ENCODE results near the gene MPO.

The MPO gene

DNA sequence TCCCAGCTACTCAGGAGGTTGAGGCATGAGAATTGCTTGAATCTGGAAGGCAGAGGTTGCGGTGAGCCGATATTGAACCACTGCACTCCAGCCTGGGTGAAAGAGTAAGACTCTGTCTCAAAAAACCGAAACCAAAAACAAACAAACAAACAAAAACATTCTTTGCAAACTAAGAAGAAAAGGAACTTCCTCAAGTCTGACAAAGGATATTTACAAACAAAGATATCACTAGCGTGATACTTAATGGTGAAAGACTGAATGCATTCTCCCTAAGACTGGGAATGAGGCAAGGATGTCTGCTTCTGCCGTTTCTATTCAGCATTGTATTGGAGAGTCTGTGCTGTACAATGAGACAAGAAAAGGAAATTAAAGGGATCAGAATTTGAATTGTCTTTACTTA lies 10.5 kb upstream of the MPO start:
- H3K36me3 ChIP-seq (ENCODE audit: control insufficient read depth, insufficient read depth, low read length) = no peaks in the 10 kb centered on the region
- no peak overlapping the region for H3K27ac ChIP-seq
- TF ChIP-seq, protein P1, sequence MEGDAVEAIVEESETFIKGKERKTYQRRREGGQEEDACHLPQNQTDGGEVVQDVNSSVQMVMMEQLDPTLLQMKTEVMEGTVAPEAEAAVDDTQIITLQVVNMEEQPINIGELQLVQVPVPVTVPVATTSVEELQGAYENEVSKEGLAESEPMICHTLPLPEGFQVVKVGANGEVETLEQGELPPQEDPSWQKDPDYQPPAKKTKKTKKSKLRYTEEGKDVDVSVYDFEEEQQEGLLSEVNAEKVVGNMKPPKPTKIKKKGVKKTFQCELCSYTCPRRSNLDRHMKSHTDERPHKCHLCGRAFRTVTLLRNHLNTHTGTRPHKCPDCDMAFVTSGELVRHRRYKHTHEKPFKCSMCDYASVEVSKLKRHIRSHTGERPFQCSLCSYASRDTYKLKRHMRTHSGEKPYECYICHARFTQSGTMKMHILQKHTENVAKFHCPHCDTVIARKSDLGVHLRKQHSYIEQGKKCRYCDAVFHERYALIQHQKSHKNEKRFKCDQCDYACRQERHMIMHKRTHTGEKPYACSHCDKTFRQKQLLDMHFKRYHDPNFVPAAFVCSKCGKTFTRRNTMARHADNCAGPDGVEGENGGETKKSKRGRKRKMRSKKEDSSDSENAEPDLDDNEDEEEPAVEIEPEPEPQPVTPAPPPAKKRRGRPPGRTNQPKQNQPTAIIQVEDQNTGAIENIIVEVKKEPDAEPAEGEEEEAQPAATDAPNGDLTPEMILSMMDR (IDR thresholded peaks at IDR 0.05) = no peak
- H2AFZ ChIP-seq = no peak overlapping the region
- no peak overlapping the region for H3K9ac ChIP-seq
- no peak overlapping the region for H3K4me2 ChIP-seq (ENCODE audit: low read length)
- no peaks in the 10 kb centered on the region for H3K9me3 ChIP-seq (ENCODE audit: control insufficient read depth, low read length)
- H3K4me3 ChIP-seq (ENCODE audit: low read depth, low read length) = no peak overlapping the region
- H3K4me1 ChIP-seq = peaks cover 4% of the 10 kb centered on the region
- no peaks in the 10 kb centered on the region for H3K27me3 ChIP-seq (ENCODE audit: control insufficient read depth, insufficient read depth, low read length)
- H3K79me2 ChIP-seq = no peaks in the 10 kb centered on the region

DNA sequence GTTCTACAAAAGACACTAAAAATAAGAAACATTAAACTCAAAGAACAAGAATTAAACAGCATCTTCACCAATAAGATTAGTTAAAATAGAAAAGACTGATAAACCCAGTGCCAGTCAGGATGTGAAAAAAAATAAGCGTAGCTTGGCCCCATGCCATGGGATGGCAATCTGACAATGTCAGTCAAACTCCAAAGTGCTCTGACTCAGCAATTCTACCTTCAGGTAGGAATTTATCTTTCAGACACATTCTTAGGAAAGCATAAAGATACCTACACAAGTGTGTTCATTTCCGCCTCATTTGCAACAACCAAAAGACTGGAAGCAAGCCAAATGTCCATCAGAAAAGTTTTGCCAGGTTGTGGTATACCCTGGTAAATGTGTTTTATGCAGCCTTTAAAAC lies 9.1 kb upstream of the MPO start:
- H3K79me2 ChIP-seq = no peaks in the 10 kb centered on the region
- no peak overlapping the region for H3K27ac ChIP-seq
- no peak overlapping the region for H2AFZ ChIP-seq
- no peaks in the 10 kb centered on the region for H3K9me3 ChIP-seq (ENCODE audit: control insufficient read depth, low read length)
- H3K4me2 ChIP-seq (ENCODE audit: low read length) = no peak overlapping the region
- no peaks in the 10 kb centered on the region for H3K36me3 ChIP-seq (ENCODE audit: control insufficient read depth, insufficient read depth, low read length)
- H3K27me3 ChIP-seq (ENCODE audit: control insufficient read depth, insufficient read depth, low read length) = no peaks in the 10 kb centered on the region
- no peak overlapping the region for H3K9ac ChIP-seq
- peaks cover 4% of the 10 kb centered on the region for H3K4me1 ChIP-seq
- H3K4me3 ChIP-seq (ENCODE audit: low read depth, low read length) = no peak overlapping the region
- TF ChIP-seq, protein P1 (IDR thresholded peaks at IDR 0.05) = no peak

DNA sequence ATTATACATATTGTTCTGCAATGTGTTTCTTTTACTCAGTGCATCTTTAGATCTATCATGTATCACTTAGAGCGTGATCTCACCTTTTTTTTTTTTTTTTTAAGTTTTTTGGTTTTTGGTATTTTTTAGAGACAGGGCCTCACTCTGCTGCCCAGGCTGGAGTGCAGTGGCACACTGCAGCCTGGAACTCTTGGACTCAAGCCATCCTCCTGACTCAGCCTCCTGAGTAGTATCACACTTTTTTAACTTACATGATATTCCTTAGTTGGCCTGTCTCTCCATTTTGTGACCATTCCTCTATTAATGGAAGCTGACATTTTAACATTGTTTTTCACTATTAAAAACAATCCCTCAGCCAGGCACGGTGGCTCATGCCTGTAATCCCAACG lies 4.7 kb upstream of the MPO start:
- no peak overlapping the region for H2AFZ ChIP-seq
- no peaks in the 10 kb centered on the region for H3K79me2 ChIP-seq
- H3K9me3 ChIP-seq (ENCODE audit: control insufficient read depth, low read length) = no peaks in the 10 kb centered on the region
- no peak overlapping the region for H3K4me3 ChIP-seq (ENCODE audit: low read depth, low read length)
- TF ChIP-seq, protein P1 (IDR thresholded peaks at IDR 0.05) = no peak
- no peak overlapping the region for H3K27ac ChIP-seq
- no peak overlapping the region for H3K4me2 ChIP-seq (ENCODE audit: low read length)
- no peaks in the 10 kb centered on the region for H3K36me3 ChIP-seq (ENCODE audit: control insufficient read depth, insufficient read depth, low read length)
- H3K4me1 ChIP-seq = peaks cover 4% of the 10 kb centered on the region
- H3K9ac ChIP-seq = no peak overlapping the region
- no peaks in the 10 kb centered on the region for H3K27me3 ChIP-seq (ENCODE audit: control insufficient read depth, insufficient read depth, low read length)

DNA sequence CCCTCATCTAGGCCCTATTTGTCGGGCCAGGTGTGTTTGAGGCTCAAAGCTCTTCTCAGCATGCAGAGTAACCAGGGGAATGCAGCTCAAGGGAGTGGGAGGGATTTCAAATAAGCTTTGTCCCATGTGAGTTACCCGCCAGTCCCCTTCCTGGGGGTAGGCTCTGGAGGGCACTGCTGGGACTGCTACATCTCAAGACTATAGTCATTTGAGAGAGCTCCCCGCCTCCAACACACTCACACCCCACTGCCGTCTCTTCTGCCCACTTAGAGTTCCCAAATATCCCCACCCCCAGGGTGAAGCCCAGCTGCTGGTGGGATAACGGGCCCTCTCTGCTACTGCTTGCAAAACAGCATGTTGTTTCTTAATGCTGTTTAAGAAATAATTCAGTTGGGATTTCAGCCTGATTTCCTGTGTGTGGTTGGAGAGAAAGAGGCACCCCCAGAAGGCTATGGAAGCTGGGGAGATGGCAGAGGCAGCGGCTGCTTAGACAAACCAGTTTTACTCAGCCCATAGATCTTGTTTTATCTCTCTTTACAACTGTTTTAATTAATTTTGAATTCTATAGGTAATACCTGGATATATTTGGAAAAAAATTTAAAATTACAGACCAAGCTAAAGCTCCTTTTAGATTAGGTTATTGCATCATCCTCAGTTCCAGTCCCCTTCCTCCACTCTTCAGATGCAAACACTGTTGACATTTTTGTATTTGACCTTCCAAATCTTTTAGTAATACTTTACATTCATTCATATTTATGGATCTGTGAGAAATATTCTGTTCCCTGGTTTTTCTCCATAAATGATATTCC lies 4.1 kb upstream of the MPO start:
- Histone ChIP-seq H3K79me2 (no peaks in the 10 kb centered on the region), H3K27ac (no peak overlapping the region), H3K9ac (no peak overlapping the region), H3K27me3 (ENCODE audit: control insufficient read depth, insufficient read depth, low read length) (no peaks in the 10 kb centered on the region), H3K36me3 (ENCODE audit: control insufficient read depth, insufficient read depth, low read length) (no peaks in the 10 kb centered on the region), H3K4me2 (ENCODE audit: low read length) (no peak overlapping the region), H3K4me3 (ENCODE audit: low read depth, low read length) (no peak overlapping the region), H2AFZ (no peak overlapping the region), H3K4me1 (peaks cover 3% of the 10 kb centered on the region), H3K9me3 (ENCODE audit: control insufficient read depth, low read length) (no peaks in the 10 kb centered on the region)
- TF ChIP-seq, protein P1 (IDR thresholded peaks at IDR 0.05) = no peak
